Prostate gland (tissue), 2 donors: ENCODE data around the gene LRRC74A.

Source experiments
- CTCF ChIP-seq, 4 experiments: fragments of 200-600 bp in 2 of 4; fragments of 450-650 bp in 2 of 4; sonication (generic) in 2 of 4; IDR thresholded peaks; 1 replicate in 3 of 4; 2 replicates in 1 of 4; pipeline ENCODE4 v1.5.1; 2016 to 2019; ENCODE audit warnings: antibody characterized with exemption in 4 of 4, mild to moderate bottlenecking in 2 of 4, moderate library complexity in 2 of 4
- POLR2A ChIP-seq: fragments of 450-650 bp; IDR thresholded peaks from one replicate; pipeline ENCODE4 v1.6.1; 2016; ENCODE audit warnings: antibody characterized with exemption, mild to moderate bottlenecking

- TF ChIP-seq CTCF (IDR thresholded peaks at IDR 0.05): no peak
- no peak for TF ChIP-seq POLR2A
These were observed 35.5 kb downstream of the LRRC74A start for GRCh38 chr14:76861574-76862255.
